ENCODE measurements around the gene NFIA.

DNA sequence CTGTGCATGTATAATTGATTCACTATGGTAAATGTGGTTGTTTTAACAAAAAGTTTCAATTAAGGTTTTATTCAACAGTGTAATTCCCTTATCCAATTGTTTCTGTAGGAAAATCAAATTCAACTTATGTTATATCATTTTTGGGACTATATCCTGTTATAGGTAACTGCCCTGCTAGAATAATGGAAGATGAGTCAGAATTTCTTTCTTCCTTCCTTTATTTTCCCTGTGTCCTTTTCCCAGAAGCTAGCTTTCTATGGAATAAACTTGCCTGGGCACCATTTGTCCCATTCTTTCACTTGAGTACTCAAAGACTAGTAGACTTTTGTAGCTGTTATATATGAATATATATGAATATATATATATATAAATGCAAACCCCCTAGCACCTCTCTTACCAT lies 341.3 kb downstream of the NFIA start:
- no peak for TF ChIP-seq EZH2 (IDR thresholded peaks at IDR 0.05; ENCODE audit: borderline replicate concordance, low read length)
- TF ChIP-seq, protein P1, sequence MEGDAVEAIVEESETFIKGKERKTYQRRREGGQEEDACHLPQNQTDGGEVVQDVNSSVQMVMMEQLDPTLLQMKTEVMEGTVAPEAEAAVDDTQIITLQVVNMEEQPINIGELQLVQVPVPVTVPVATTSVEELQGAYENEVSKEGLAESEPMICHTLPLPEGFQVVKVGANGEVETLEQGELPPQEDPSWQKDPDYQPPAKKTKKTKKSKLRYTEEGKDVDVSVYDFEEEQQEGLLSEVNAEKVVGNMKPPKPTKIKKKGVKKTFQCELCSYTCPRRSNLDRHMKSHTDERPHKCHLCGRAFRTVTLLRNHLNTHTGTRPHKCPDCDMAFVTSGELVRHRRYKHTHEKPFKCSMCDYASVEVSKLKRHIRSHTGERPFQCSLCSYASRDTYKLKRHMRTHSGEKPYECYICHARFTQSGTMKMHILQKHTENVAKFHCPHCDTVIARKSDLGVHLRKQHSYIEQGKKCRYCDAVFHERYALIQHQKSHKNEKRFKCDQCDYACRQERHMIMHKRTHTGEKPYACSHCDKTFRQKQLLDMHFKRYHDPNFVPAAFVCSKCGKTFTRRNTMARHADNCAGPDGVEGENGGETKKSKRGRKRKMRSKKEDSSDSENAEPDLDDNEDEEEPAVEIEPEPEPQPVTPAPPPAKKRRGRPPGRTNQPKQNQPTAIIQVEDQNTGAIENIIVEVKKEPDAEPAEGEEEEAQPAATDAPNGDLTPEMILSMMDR (conservative IDR thresholded peaks at IDR 0.05 in 1 of 2, IDR thresholded peaks at IDR 0.05 in 1 of 2; ENCODE audit: extremely low read depth in 1 of 2, insufficient read depth in 1 of 2, low read depth in 1 of 2, low read length in 2 of 2), result no peak
